Stimulated activated naive CD8-positive, alpha-beta T cell treated with anti-CD3 and anti-CD28 coated beads, Interleukin-15, amount 100 ng/mL, for 72 hours (primary cell): ENCODE results near the gene EXD2.
"Not testable (repeated sequence)": the region's sequence is repeated elsewhere in the genome, so short reads cannot be mapped to it uniquely, and the experiment has no call there.

Experiments used
- ATAC-seq: fragments of 150-1000 bp; cut with Tn5 transposase; 2 replicates; pipeline ENCODE4 v1.10.0; 2021; ENCODE audit warnings: mild to moderate bottlenecking, moderate library complexity
- DNase-seq, 2 donors: peaks; one replicate each; pipeline ENCODE4 v3.0.0; 2021 to 2022
- H3K27ac Mint-ChIP-seq, 2 donors: one replicate each; pipeline ENCODE4 v1.8.0; 2022; ENCODE audit warnings: mild to moderate bottlenecking in 2 of 2, mixed read lengths in 2 of 2, moderate library complexity in 2 of 2
- H3K27me3 Mint-ChIP-seq: one replicate; pipeline ENCODE4 v1.8.0; 2022; ENCODE audit warnings: mixed read lengths
- H3K4me1 Mint-ChIP-seq: one replicate; pipeline ENCODE4 v1.8.0; 2022; ENCODE audit warnings: mild to moderate bottlenecking, mixed read lengths
- H3K4me3 Mint-ChIP-seq, 2 donors: one replicate each; pipeline ENCODE4 v1.8.0; 2022; ENCODE audit warnings: mild to moderate bottlenecking in 2 of 2, mixed read lengths in 2 of 2, moderate library complexity in 1 of 2
- H3K9me3 Mint-ChIP-seq, 2 donors: one replicate each; pipeline ENCODE4 v1.8.0; 2022; ENCODE audit warnings: mixed read lengths in 2 of 2

Gene EXD2

GRCh38 chr14:69277356-69277755 lies 86.1 kb downstream of the EXD2 start:
- DNase-seq, H3K9me3 Mint-ChIP-seq, ATAC-seq, H3K4me1 Mint-ChIP-seq, H3K27ac Mint-ChIP-seq, H3K4me3 Mint-ChIP-seq: not testable (repeated sequence)
- peaks cover 26% of the 10 kb centered on the region for H3K27me3 Mint-ChIP-seq

GRCh38 chr14:69280746-69281291 lies 89.5 kb downstream of the EXD2 start:
- Mint-ChIP-seq H3K9me3 (peaks cover 0 to 5% of the 10 kb centered on the region in 2 donors), H3K4me3 (no peak overlapping the region), H3K27ac (peak overlapping the region in 1 of 2 donors; percentile 42), H3K4me1 (no peaks in the 10 kb centered on the region), H3K27me3 (peaks cover 21% of the 10 kb centered on the region)
- ATAC-seq (no peak), DNase-seq (no peak)

- Mint-ChIP-seq H3K9me3 (no peaks in the 10 kb centered on the region), H3K27ac (no peak overlapping the region), H3K4me1 (no peaks in the 10 kb centered on the region), H3K27me3 (peaks cover 21% of the 10 kb centered on the region), H3K4me3 (no peak overlapping the region)
- DNase-seq (no peak), ATAC-seq (no peak)
Observed at GRCh38 chr14:69281450-69282169, 90.3 kb downstream of the EXD2 start.

- Mint-ChIP-seq H3K4me3 (no peak overlapping the region), H3K4me1 (no peaks in the 10 kb centered on the region), H3K27me3 (peaks cover 21% of the 10 kb centered on the region), H3K27ac (no peak overlapping the region), H3K9me3 (no peaks in the 10 kb centered on the region)
- DNase-seq = no peak
- ATAC-seq = no peak
Observed at GRCh38 chr14:69282448-69282847, 91.2 kb downstream of the EXD2 start.

- DNase-seq (no peak), ATAC-seq (no peak)
- no peaks in the 10 kb centered on the region for H3K4me1 Mint-ChIP-seq
- no peak overlapping the region for H3K27ac Mint-ChIP-seq
- no peaks in the 10 kb centered on the region for H3K9me3 Mint-ChIP-seq
- H3K27me3 Mint-ChIP-seq = peaks cover 21% of the 10 kb centered on the region
- no peak overlapping the region for H3K4me3 Mint-ChIP-seq
Observed at GRCh38 chr14:69284170-69284569, 92.9 kb downstream of the EXD2 start.

- Mint-ChIP-seq H3K4me3 (no peak overlapping the region), H3K9me3 (no peaks in the 10 kb centered on the region), H3K27me3 (peaks cover 20% of the 10 kb centered on the region), H3K27ac (no peak overlapping the region), H3K4me1 (no peaks in the 10 kb centered on the region)
- ATAC-seq (no peak), DNase-seq (no peak)
Observed at GRCh38 chr14:69285661-69286255, 94.5 kb downstream of the EXD2 start.

- peak overlapping the region in 1 of 2 donors; percentile 46 for H3K27ac Mint-ChIP-seq
- DNase-seq = no peak
- H3K4me1 Mint-ChIP-seq = no peaks in the 10 kb centered on the region
- H3K4me3 Mint-ChIP-seq = no peak overlapping the region
- no peak for ATAC-seq
- H3K27me3 Mint-ChIP-seq = peaks cover 10% of the 10 kb centered on the region
- H3K9me3 Mint-ChIP-seq = no peaks in the 10 kb centered on the region
Observed at GRCh38 chr14:69287098-69288010, 96.1 kb downstream of the EXD2 start.

- no peaks in the 10 kb centered on the region for H3K4me1 Mint-ChIP-seq
- ATAC-seq (no peak), DNase-seq (no peak)
- H3K9me3 Mint-ChIP-seq = no peaks in the 10 kb centered on the region
- H3K27ac Mint-ChIP-seq = peak overlapping the region; percentile 42 to 46
- no peak overlapping the region for H3K4me3 Mint-ChIP-seq
- peaks cover 18% of the 10 kb centered on the region for H3K27me3 Mint-ChIP-seq
Observed at GRCh38 chr14:69288011-69288771, 96.9 kb downstream of the EXD2 start.

- Mint-ChIP-seq H3K4me1 (no peaks in the 10 kb centered on the region), H3K4me3 (no peak overlapping the region), H3K27ac (peak overlapping the region in 1 of 2 donors; percentile 42), H3K27me3 (peaks cover 21% of the 10 kb centered on the region), H3K9me3 (no peaks in the 10 kb centered on the region)
- DNase-seq = no peak
- no peak for ATAC-seq
Observed at GRCh38 chr14:69288956-69289705, 97.8 kb downstream of the EXD2 start.

GRCh38 chr14:69289811-69290520 lies 98.7 kb downstream of the EXD2 start:
- peaks cover 21% of the 10 kb centered on the region for H3K27me3 Mint-ChIP-seq
- H3K4me1 Mint-ChIP-seq = no peaks in the 10 kb centered on the region
- no peak for ATAC-seq
- no peak for DNase-seq
- H3K4me3 Mint-ChIP-seq = no peak overlapping the region
- no peaks in the 10 kb centered on the region for H3K9me3 Mint-ChIP-seq
- no peak overlapping the region for H3K27ac Mint-ChIP-seq

- peaks cover 16% of the 10 kb centered on the region for H3K27me3 Mint-ChIP-seq
- not testable (repeated sequence) for H3K27ac Mint-ChIP-seq
Observed at GRCh38 chr14:69290881-69291280, 99.6 kb downstream of the EXD2 start.

GRCh38 chr14:69291396-69291795 lies 100.1 kb downstream of the EXD2 start:
- peaks cover 11% of the 10 kb centered on the region for H3K27me3 Mint-ChIP-seq
- H3K9me3 Mint-ChIP-seq = no peaks in the 10 kb centered on the region
- no peak overlapping the region for H3K4me3 Mint-ChIP-seq
- no peaks in the 10 kb centered on the region for H3K4me1 Mint-ChIP-seq
- H3K27ac Mint-ChIP-seq = no peak overlapping the region
- ATAC-seq (no peak), DNase-seq (no peak)

More at GRCh38 chr14:69290881-69291280, 99.6 kb downstream of the EXD2 start:
- not testable (repeated sequence) for H3K4me1 Mint-ChIP-seq, H3K9me3 Mint-ChIP-seq, ATAC-seq, DNase-seq, H3K4me3 Mint-ChIP-seq

GRCh38 chr14:69291891-69292561 lies 100.7 kb downstream of the EXD2 start:
- Mint-ChIP-seq H3K27me3 (peaks cover 11% of the 10 kb centered on the region), H3K27ac (no peak overlapping the region), H3K9me3 (no peaks in the 10 kb centered on the region), H3K4me3 (no peak overlapping the region), H3K4me1 (no peaks in the 10 kb centered on the region)
- DNase-seq (no peak), ATAC-seq (no peak)
